ENCODE results near the gene FABP6. TPM values are rescaled to one million over a fixed set of nuclear protein-coding genes. Genes with fewer than 3 reads are reported as not detected.

FABP6 gene
- total and polyA plus RNA-seq, 5 donors = 0.68 TPM; not detected in 4

GRCh38 chr5:160280384-160281095 lies 51.2 kb downstream of the FABP6 start:
- peaks cover 2% of the 10 kb centered on the region for H3K4me1 ChIP-seq (ENCODE audit: control insufficient read depth, insufficient read depth, low read length)
- H3K9me3 ChIP-seq (ENCODE audit: control insufficient read depth, low read length) = no peaks in the 10 kb centered on the region
- H3K4me3 ChIP-seq (ENCODE audit: low read length) = no peak overlapping the region
- ATAC-seq (no peak), DNase-seq (no peak)
- no peak overlapping the region for H3K27ac ChIP-seq (ENCODE audit: low read length)
- intact Hi-C loops (cut with DNase I) = no loop called here
- 97% methylated on average over 26 of the region's 26 CpGs for WGBS
- no peaks in the 10 kb centered on the region for H3K27me3 ChIP-seq (ENCODE audit: control insufficient read depth, insufficient read depth)

GRCh38 chr5:160281275-160281674 lies 52.0 kb downstream of the FABP6 start:
- H3K4me3 ChIP-seq (ENCODE audit: low read length) = no peak overlapping the region
- H3K27me3 ChIP-seq (ENCODE audit: control insufficient read depth, insufficient read depth) = no peaks in the 10 kb centered on the region
- WGBS = 99% methylated on average over 2 of the region's 2 CpGs
- ATAC-seq (no peak), DNase-seq (no peak)
- no peak overlapping the region for H3K27ac ChIP-seq (ENCODE audit: low read length)
- peaks cover 2% of the 10 kb centered on the region for H3K4me1 ChIP-seq (ENCODE audit: control insufficient read depth, insufficient read depth, low read length)
- intact Hi-C loops (cut with DNase I) = no loop called here
- no peaks in the 10 kb centered on the region for H3K9me3 ChIP-seq (ENCODE audit: control insufficient read depth, low read length)

GRCh38 chr5:160284291-160284873 lies 55.1 kb downstream of the FABP6 start:
- WGBS = 94% methylated on average over 4 of the region's 4 CpGs
- Histone ChIP-seq H3K27ac (ENCODE audit: low read length) (no peak overlapping the region), H3K4me3 (ENCODE audit: low read length) (no peak overlapping the region), H3K4me1 (ENCODE audit: control insufficient read depth, insufficient read depth, low read length) (peaks cover 14% of the 10 kb centered on the region), H3K27me3 (ENCODE audit: control insufficient read depth, insufficient read depth) (no peaks in the 10 kb centered on the region), H3K9me3 (ENCODE audit: control insufficient read depth, low read length) (no peaks in the 10 kb centered on the region)
- ATAC-seq = no peak
- no peak for DNase-seq
- intact Hi-C loops (cut with DNase I) = no loop called here

GRCh38 chr5:160285316-160285715 lies 56.0 kb downstream of the FABP6 start:
- WGBS = 80% methylated on average over 2 of the region's 2 CpGs
- ATAC-seq = no peak
- no peaks in the 10 kb centered on the region for H3K27me3 ChIP-seq (ENCODE audit: control insufficient read depth, insufficient read depth)
- no peak overlapping the region for H3K27ac ChIP-seq (ENCODE audit: low read length)
- DNase-seq = no peak
- intact Hi-C loops (cut with DNase I) = no loop called here
- H3K9me3 ChIP-seq (ENCODE audit: control insufficient read depth, low read length) = no peaks in the 10 kb centered on the region
- H3K4me3 ChIP-seq (ENCODE audit: low read length) = no peak overlapping the region
- peaks cover 14% of the 10 kb centered on the region for H3K4me1 ChIP-seq (ENCODE audit: control insufficient read depth, insufficient read depth, low read length)

- peak overlapping the region; percentile 94 for H3K27ac ChIP-seq (ENCODE audit: low read length)
Measured at GRCh38 chr5:160286947-160287346, 57.6 kb downstream of the FABP6 start.

GRCh38 chr5:160287378-160288051 lies 58.2 kb downstream of the FABP6 start:
- DNase-seq (peak; percentile 83 to 93 (median 92)), ATAC-seq (peak; percentile 95)
- Histone ChIP-seq H3K9me3 (ENCODE audit: control insufficient read depth, low read length) (no peaks in the 10 kb centered on the region), H3K4me1 (ENCODE audit: control insufficient read depth, insufficient read depth, low read length) (peaks cover 14% of the 10 kb centered on the region), H3K4me3 (ENCODE audit: low read length) (no peak overlapping the region), H3K27me3 (ENCODE audit: control insufficient read depth, insufficient read depth) (no peaks in the 10 kb centered on the region), H3K27ac (ENCODE audit: low read length) (peak overlapping the region; percentile 94)
- 17% methylated on average over 8 of the region's 8 CpGs for WGBS
- intact Hi-C loops (cut with DNase I) = no loop called here

More at GRCh38 chr5:160286947-160287346, 57.6 kb downstream of the FABP6 start:
- H3K27me3 ChIP-seq (ENCODE audit: control insufficient read depth, insufficient read depth) = no peaks in the 10 kb centered on the region
- intact Hi-C loops (cut with DNase I) = no loop called here
- H3K4me3 ChIP-seq (ENCODE audit: low read length) = no peak overlapping the region
- H3K9me3 ChIP-seq (ENCODE audit: control insufficient read depth, low read length) = no peaks in the 10 kb centered on the region
- peaks cover 14% of the 10 kb centered on the region for H3K4me1 ChIP-seq (ENCODE audit: control insufficient read depth, insufficient read depth, low read length)
- 84% methylated on average over 6 of the region's 6 CpGs for WGBS
- DNase-seq = no peak
- ATAC-seq = no peak

Other genes with a start within 250 kb of the FABP6 start
- 100 to 1,000 TPM in 1 of 4 donors, 10 to 100 TPM in 3; 79.0 to 107 (median 86.8) TPM for gene TTC1, start 220.4 kb upstream of the FABP6 start, total RNA-seq
- gene TTC1, start 220.4 kb upstream of the FABP6 start, polyA plus RNA-seq = 133 TPM
- gene PWWP2A, start 110.1 kb upstream of the FABP6 start, total RNA-seq = 10 to 100 TPM; 11.6 to 18.2 (median 14.4) TPM
- 4.5 TPM for gene PWWP2A, start 110.1 kb upstream of the FABP6 start, polyA plus RNA-seq
- gene CCNJL, start 83.1 kb downstream of the FABP6 start, total RNA-seq = 1 to 10 TPM; 4.3 to 8.6 (median 6.1) TPM
- 4.1 TPM for gene CCNJL, start 83.1 kb downstream of the FABP6 start, polyA plus RNA-seq
- 1 to 10 TPM; 1.6 to 4.3 (median 2.2) TPM for gene C1QTNF2, start 141.1 kb downstream of the FABP6 start, total RNA-seq
- 2.1 TPM for gene C1QTNF2, start 141.1 kb downstream of the FABP6 start, polyA plus RNA-seq
- gene FAM200C, start 170.5 kb downstream of the FABP6 start, total RNA-seq = 1 to 10 TPM; 3.3 to 6.0 (median 4.5) TPM
- 3.4 TPM for gene FAM200C, start 170.5 kb downstream of the FABP6 start, polyA plus RNA-seq
- gene SLU7, start 189.6 kb downstream of the FABP6 start, total RNA-seq = 10 to 100 TPM; 43.6 to 57.6 (median 46.4) TPM
- gene SLU7, start 189.6 kb downstream of the FABP6 start, polyA plus RNA-seq = 25.8 TPM
- 1 to 10 TPM; 1.5 to 3.9 (median 2.5) TPM for gene PTTG1, start 192.3 kb downstream of the FABP6 start, total RNA-seq
- 2.9 TPM for gene PTTG1, start 192.3 kb downstream of the FABP6 start, polyA plus RNA-seq

All from right cardiac atrium (tissue), 5 donors.